Liver (tissue), 9 donors: Measurements from ENCODE around the gene LRRC70. TPM values are rescaled to one million over a fixed set of nuclear protein-coding genes. Genes with fewer than 3 reads are reported as not detected.

Experiments
- DNase-seq: peaks from one replicate; pipeline ENCODE4 v3.0.0-alpha.2; 2017; ENCODE audit warnings: low spot score
- H3K27ac ChIP-seq, 2 donors: one replicate each; pipeline ENCODE4 v1.7.0; 2013; ENCODE audit warnings: inconsistent platforms in 2 of 2, low read length in 2 of 2, control low read depth in 1 of 2, low read depth in 1 of 2, mild to moderate bottlenecking in 1 of 2
- H3K27me3 ChIP-seq, 4 donors: one replicate each; pipeline versions ENCODE4 v1.6.1 to v1.7.0; 2013; ENCODE audit warnings: low read length in 3 of 4, inconsistent platforms in 1 of 4, mild to moderate bottlenecking in 1 of 4, moderate library complexity in 1 of 4; ENCODE audit not compliant: control insufficient read depth in 4 of 4, insufficient read depth in 4 of 4
- H3K36me3 ChIP-seq, 4 donors: one replicate each; pipeline versions ENCODE4 v1.6.1 to v1.7.0; 2013; ENCODE audit warnings: low read length in 3 of 4, mild to moderate bottlenecking in 3 of 4, low read depth in 1 of 4, moderate library complexity in 1 of 4; ENCODE audit not compliant: control insufficient read depth in 4 of 4, insufficient read depth in 3 of 4
- H3K4me1 ChIP-seq, 4 donors: one replicate each; pipeline versions ENCODE4 v1.6.1 to v1.7.0; 2013; ENCODE audit warnings: low read length in 3 of 4, mild to moderate bottlenecking in 3 of 4, moderate library complexity in 1 of 4; ENCODE audit not compliant: control insufficient read depth in 4 of 4, insufficient read depth in 4 of 4
- H3K4me3 ChIP-seq, 3 donors: one replicate each; pipeline versions ENCODE4 v1.6.1 to v1.7.0; 2013; ENCODE audit warnings: low read length in 3 of 3, control low read depth in 1 of 3, low read depth in 1 of 3, mild to moderate bottlenecking in 1 of 3
- H3K9ac ChIP-seq, 2 donors: one replicate each; pipeline ENCODE4 v1.7.0; 2013; ENCODE audit warnings: low read length in 2 of 2, mild to moderate bottlenecking in 2 of 2, moderate library complexity in 2 of 2, control low read depth in 1 of 2, low read depth in 1 of 2
- H3K9me3 ChIP-seq, 4 donors: one replicate each; pipeline versions ENCODE4 v1.6.1 to v1.7.0; 2013; ENCODE audit warnings: low read length in 3 of 4; ENCODE audit not compliant: control insufficient read depth in 4 of 4
- CTCF ChIP-seq: fragments of 150-350 bp; IDR thresholded peaks from 2 replicates; pipeline ENCODE4 v1.5.1; 2017; ENCODE audit warnings: improper control_type of control experiment, low read depth, low read length; ENCODE audit not compliant: missing input control
- EGR1 ChIP-seq, 2 donors: IDR thresholded peaks; 2 replicates each; pipeline ENCODE4 v1.6.1; 2016 to 2018; ENCODE audit warnings: antibody characterized with exemption in 2 of 2, low read depth in 2 of 2
- FOXA1 ChIP-seq: IDR thresholded peaks from 2 replicates; pipeline ENCODE4 v1.6.1; 2016; ENCODE audit warnings: antibody characterized with exemption
- GABPA ChIP-seq, 2 donors: IDR thresholded peaks in 1 of 2; conservative IDR thresholded peaks in 1 of 2; 2 replicates each; pipeline ENCODE4 v1.6.1; 2016; ENCODE audit warnings: antibody characterized with exemption in 2 of 2, mild to moderate bottlenecking in 1 of 2, moderate library complexity in 1 of 2
- HNF4A ChIP-seq, 2 donors: conservative IDR thresholded peaks; 2 replicates each; pipeline ENCODE4 v1.6.1; 2016; ENCODE audit warnings: antibody characterized with exemption in 2 of 2, mild to moderate bottlenecking in 2 of 2
- HNF4G ChIP-seq: IDR thresholded peaks from 2 replicates; pipeline ENCODE4 v1.6.1; 2016; ENCODE audit warnings: antibody characterized with exemption
- JUND ChIP-seq, 2 donors: IDR thresholded peaks; 2 replicates each; pipeline ENCODE4 v1.6.1; 2016; ENCODE audit warnings: antibody characterized with exemption in 2 of 2
- MAX ChIP-seq: IDR thresholded peaks from 2 replicates; pipeline ENCODE4 v1.6.1; 2016; ENCODE audit warnings: antibody characterized with exemption
- NR2F2 ChIP-seq: IDR thresholded peaks from 2 replicates; pipeline ENCODE4 v1.6.1; 2016; ENCODE audit warnings: antibody characterized with exemption
- RAD21 ChIP-seq, 2 donors: IDR thresholded peaks; 2 replicates each; pipeline ENCODE4 v1.6.1; 2016; ENCODE audit warnings: antibody characterized with exemption in 2 of 2, mild to moderate bottlenecking in 2 of 2
- RXRA ChIP-seq, 2 donors: IDR thresholded peaks; 2 replicates each; pipeline ENCODE4 v1.6.1; 2017 to 2018; ENCODE audit warnings: antibody characterized with exemption in 2 of 2, mild to moderate bottlenecking in 1 of 2
- SP1 ChIP-seq: IDR thresholded peaks from 2 replicates; pipeline ENCODE4 v1.6.1; 2018; ENCODE audit warnings: antibody characterized with exemption, mild to moderate bottlenecking
- TAF1 ChIP-seq: conservative IDR thresholded peaks from 2 replicates; pipeline ENCODE4 v1.6.1; 2016; ENCODE audit warnings: antibody characterized with exemption, mild to moderate bottlenecking
- YY1 ChIP-seq: IDR thresholded peaks from 2 replicates; pipeline ENCODE4 v1.6.1; 2016; ENCODE audit warnings: antibody characterized with exemption, mild to moderate bottlenecking
- ZBTB33 ChIP-seq: IDR thresholded peaks from 2 replicates; pipeline ENCODE4 v1.6.1; 2016; ENCODE audit warnings: antibody characterized with exemption
- WGBS: extraction: QIAGEN DNeasy Blood & Tissue Kit; methylation state at CpG from one replicate; pipeline ENCODE4 v1.1.7; 2013; 5-methylcytosine and 5-hydroxymethylcytosine counted together
- polyA plus RNA-seq, 2 donors: library from polyadenylated mRNA; stranded (reverse) in 1 of 2; unstranded in 1 of 2; fragments of 200-250 nt in 1 of 2; fragments of >200 nt in 1 of 2; fragmentation: Nextera tagmentation in 1 of 2; extraction: Ambion mirVana in 1 of 2; gene quantifications; one replicate each; pipeline versions ENCODE4 v1.2.1 to v1.2.3, GENCODE V29; 2013 to 2015
- total RNA-seq, 2 donors: library from RNA; depleted of rRNA; stranded (reverse); fragments of >200 nt; gene quantifications; one replicate each; pipeline ENCODE4 v1.2.3, GENCODE V29; 2014
- TF ChIP-seq, protein P1 (sequence below): IDR thresholded peaks from 2 replicates; pipeline ENCODE4 v1.6.1; 2016; ENCODE audit warnings: antibody characterized with exemption, mild to moderate bottlenecking
- TF ChIP-seq, protein P2 (sequence below): IDR thresholded peaks from 2 replicates; pipeline ENCODE4 v1.6.1; 2016; ENCODE audit warnings: antibody characterized with exemption
- donor health status: healthy.
- donor health status: healthy.
- donor health status: healthy.
- donor health status: healthy.
- donor health status: healthy.

Gene LRRC70
- total and polyA plus RNA-seq, 4 donors = 0.66 to 2.8 (median 1.7) TPM

DNA sequence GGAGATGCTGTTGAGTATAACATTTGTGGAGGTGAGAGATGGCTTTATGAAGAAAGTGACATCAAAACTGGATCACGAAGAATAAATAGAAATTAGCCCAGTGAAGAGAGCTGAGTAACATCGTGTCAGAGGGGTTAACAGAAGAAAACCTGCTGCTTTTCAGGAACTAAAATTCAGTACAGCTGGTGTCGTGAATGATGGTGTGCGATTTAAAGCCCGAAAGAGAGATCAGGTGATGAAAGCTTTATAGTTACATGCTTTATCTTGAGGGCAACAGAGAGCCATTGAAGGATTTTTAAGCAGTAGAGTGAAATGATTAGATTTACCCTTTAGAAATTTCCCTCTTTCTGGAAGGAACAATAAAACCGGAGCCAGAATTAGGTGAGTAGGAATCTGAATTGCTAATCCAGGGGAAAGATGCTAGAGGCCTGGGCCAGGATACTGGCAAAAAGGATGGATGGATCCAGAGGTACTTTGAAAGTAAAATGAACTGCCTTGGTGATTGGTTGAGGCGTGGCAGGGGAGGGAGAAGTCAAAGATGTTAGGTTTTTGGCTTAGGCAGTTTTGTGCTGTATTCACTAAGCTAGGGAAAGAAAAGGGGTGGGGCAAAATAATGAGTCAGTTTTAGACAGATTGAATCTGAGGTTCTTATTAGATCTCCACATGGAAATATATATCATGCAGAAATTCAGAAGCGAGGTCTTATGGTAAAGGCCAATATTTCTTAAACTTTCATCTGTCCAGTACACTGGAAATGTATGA is 3.4 kb downstream of the LRRC70 start:
- 89% methylated on average over 8 of the region's 8 CpGs for WGBS
- H3K36me3 ChIP-seq = peaks cover 0 to 7% (median 0%) of the 10 kb centered on the region in 4 donors
- no peaks in the 10 kb centered on the region for H3K4me1 ChIP-seq
- H3K9ac ChIP-seq = no peak overlapping the region
- TF ChIP-seq HNF4A (conservative IDR thresholded peaks at IDR 0.05) = no peak
- no peak for TF ChIP-seq NR2F2
- TF ChIP-seq HNF4G = no peak
- TF ChIP-seq MAX = no peak
- TF ChIP-seq SP1 = no peak
- no peak for TF ChIP-seq RXRA (IDR thresholded peaks at IDR 0.05)
- TF ChIP-seq, protein P1, sequence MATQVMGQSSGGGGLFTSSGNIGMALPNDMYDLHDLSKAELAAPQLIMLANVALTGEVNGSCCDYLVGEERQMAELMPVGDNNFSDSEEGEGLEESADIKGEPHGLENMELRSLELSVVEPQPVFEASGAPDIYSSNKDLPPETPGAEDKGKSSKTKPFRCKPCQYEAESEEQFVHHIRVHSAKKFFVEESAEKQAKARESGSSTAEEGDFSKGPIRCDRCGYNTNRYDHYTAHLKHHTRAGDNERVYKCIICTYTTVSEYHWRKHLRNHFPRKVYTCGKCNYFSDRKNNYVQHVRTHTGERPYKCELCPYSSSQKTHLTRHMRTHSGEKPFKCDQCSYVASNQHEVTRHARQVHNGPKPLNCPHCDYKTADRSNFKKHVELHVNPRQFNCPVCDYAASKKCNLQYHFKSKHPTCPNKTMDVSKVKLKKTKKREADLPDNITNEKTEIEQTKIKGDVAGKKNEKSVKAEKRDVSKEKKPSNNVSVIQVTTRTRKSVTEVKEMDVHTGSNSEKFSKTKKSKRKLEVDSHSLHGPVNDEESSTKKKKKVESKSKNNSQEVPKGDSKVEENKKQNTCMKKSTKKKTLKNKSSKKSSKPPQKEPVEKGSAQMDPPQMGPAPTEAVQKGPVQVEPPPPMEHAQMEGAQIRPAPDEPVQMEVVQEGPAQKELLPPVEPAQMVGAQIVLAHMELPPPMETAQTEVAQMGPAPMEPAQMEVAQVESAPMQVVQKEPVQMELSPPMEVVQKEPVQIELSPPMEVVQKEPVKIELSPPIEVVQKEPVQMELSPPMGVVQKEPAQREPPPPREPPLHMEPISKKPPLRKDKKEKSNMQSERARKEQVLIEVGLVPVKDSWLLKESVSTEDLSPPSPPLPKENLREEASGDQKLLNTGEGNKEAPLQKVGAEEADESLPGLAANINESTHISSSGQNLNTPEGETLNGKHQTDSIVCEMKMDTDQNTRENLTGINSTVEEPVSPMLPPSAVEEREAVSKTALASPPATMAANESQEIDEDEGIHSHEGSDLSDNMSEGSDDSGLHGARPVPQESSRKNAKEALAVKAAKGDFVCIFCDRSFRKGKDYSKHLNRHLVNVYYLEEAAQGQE = no peak
- no peak for TF ChIP-seq YY1
- no peak for TF ChIP-seq RAD21 (IDR thresholded peaks at IDR 0.05)
- TF ChIP-seq ZBTB33 = no peak
- no peak for TF ChIP-seq EGR1 (IDR thresholded peaks at IDR 0.05; ENCODE audit: low read depth in 2 of 2)
- TF ChIP-seq CTCF = no peak
- TF ChIP-seq, protein P2, sequence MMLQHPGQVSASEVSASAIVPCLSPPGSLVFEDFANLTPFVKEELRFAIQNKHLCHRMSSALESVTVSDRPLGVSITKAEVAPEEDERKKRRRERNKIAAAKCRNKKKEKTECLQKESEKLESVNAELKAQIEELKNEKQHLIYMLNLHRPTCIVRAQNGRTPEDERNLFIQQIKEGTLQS = no peak
- TF ChIP-seq FOXA1 = no peak
- TF ChIP-seq TAF1 = no peak
- no peak for TF ChIP-seq JUND (IDR thresholded peaks at IDR 0.05)
- no peak for TF ChIP-seq GABPA (IDR thresholded peaks at IDR 0.05 in 1 of 2, conservative IDR thresholded peaks at IDR 0.05 in 1 of 2)
- H3K9me3 ChIP-seq = no peaks in the 10 kb centered on the region
- H3K27ac ChIP-seq = no peak overlapping the region
- DNase-seq = no peak
- no peaks in the 10 kb centered on the region for H3K27me3 ChIP-seq
- H3K4me3 ChIP-seq = no peak overlapping the region
